HG03520 (cell line): ENCODE measurements around the gene WWC1.

Experiments used
- ATAC-seq: cut with Tn5 transposase; IDR thresholded peaks from one replicate; pipeline ENCODE4 v1.9.1; 2021; ENCODE audit warnings: mild to moderate bottlenecking, moderate library complexity; ENCODE audit not compliant: unreplicated experiment

Gene WWC1

DNA sequence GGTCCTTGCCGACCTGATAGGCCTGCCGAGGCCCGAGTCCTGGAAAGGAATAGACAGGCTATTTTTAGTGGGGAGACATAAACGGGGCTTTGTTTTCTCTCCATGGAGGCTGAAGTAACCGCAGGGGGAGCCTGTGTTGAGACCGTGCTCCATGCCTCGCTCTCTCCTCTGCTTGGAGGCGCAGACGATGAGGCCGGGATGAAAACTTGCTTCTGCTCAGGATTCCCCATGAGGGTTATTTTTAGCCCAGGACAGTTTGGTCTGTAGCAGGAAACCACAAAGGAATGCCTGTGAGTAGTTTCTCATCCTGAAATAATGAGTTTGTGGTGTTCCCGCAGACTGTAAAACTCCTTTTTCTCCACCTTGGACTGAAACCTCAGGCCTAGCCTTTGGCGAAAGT, 112.9 kb downstream of the WWC1 start:
- no peak for ATAC-seq

DNA sequence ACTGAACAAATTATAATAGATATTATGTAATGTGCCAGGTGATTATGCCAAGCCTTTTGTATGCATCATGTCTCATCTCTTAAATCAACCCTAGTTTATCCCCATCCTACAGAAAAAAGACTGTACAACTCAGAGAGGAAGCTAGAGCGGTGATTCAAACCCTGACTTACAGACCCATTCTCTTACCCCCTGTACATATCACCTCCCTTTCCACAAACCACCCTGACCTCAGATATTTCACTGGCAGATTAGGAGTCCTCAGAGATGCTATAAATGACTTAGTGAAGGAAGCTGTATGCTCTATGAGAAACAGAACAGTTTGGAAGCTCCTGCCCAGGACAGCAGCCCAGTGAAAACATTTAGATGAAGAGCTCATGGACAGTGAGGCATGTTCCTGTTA, 115.8 kb downstream of the WWC1 start:
- ATAC-seq: no peak

- no peak for ATAC-seq
Measured at GRCh38 chr5:168408561-168409305, 117.3 kb downstream of the WWC1 start.

GRCh38 chr5:168409591-168410458, 118.4 kb downstream of the WWC1 start:
- ATAC-seq: peak; percentile 55

- no peak for ATAC-seq
Measured at GRCh38 chr5:168411871-168412270, 120.4 kb downstream of the WWC1 start.

DNA sequence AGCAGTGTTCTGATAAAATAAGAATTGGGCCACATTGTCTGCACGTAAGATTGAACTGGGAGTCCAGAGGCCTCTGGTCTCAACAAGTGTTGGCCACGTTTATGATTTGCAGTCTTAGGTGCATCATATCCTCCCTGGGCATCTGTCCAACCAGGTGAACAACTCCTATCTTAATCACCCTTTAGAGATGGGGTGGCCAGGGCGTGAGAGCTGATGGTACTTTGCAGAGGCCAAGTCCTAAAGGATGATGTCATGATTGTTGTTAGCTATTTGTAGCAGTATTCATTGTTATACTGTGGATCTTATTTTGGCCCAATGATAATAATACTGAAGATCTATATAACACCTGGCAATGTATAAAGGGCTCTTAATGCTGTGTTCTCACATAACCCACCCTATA, 121.6 kb downstream of the WWC1 start:
- ATAC-seq: no peak

DNA sequence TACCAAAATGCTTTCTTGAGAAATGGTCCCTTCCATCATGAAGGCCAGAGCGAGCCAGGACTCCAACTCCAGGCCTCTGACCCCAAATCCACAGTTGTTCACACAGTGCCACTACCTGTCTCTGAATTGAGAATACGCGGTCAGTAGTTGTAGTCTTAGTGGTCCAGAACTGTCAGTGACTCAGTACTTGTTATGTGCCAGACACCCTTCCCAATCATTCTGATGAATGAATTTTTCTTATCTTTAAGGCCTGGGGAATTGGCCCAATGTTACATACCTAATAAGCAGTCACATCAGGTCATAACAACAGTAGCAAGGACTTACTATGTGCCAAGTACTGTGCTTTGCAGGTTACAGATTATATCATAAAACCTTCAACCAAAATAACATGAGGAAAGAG, 122.2 kb downstream of the WWC1 start:
- no peak for ATAC-seq

GRCh38 chr5:168415401-168415800, 124.0 kb downstream of the WWC1 start:
- ATAC-seq: no peak

DNA sequence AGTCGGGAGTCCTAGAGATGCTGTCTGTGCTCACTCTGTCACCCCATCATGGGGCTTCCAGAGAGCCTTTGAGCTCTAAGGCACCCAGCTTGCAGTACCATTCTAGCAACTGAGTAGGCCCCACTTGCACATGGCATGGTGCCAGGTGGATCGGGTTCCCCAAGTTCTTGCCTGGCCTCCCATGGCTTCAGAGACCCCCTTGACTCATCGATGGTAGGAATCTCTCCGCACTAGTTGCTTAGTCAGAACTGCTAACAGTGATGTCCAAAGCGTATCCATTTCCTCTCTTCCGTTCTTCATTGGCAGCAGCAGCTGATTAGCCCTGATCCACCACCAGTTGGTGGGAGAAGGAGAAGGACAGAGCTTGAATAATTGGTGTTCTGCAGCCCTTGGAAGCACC, 124.5 kb downstream of the WWC1 start:
- ATAC-seq: no peak

- no peak for ATAC-seq
Measured at GRCh38 chr5:168417731-168418429, 126.4 kb downstream of the WWC1 start.

DNA sequence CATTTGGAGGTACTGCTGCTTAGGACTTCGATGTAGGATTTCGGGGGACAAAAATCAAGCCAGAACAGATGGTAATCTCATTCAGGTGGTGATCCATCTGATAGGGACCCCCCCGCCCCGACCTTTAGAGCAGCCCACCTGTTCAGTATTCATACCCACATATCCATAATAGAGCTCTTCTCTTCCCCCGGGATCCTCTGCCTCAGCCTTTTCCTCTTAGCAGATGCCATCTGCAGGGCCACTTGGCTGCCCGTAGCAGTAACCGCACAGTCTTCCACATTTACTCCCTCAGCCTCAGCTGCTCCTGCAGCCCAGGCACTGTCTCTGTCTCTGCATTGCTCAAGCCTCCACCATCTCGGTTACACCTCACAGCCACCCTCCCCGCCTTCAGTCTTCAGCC, 129.0 kb downstream of the WWC1 start:
- ATAC-seq: no peak

DNA sequence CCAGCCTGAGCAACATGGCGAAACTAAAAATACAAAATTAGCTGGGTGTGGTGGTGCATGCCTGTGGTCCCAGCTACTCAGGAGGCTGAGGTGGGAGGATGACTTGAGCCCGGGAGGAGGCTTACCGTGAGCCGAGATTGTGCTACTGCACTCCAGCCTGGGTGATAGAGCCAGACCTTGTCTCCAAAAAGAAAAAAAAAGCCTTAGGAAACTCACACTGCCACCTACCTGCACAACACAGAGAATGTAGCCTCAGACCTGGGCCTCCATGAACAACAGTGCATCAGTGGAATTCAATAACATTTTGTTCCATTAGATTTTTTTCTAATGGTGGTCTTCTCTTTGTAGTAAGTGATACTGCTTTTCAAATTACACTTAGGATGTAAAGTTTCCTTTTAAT, 131.0 kb downstream of the WWC1 start:
- no peak for ATAC-seq

DNA sequence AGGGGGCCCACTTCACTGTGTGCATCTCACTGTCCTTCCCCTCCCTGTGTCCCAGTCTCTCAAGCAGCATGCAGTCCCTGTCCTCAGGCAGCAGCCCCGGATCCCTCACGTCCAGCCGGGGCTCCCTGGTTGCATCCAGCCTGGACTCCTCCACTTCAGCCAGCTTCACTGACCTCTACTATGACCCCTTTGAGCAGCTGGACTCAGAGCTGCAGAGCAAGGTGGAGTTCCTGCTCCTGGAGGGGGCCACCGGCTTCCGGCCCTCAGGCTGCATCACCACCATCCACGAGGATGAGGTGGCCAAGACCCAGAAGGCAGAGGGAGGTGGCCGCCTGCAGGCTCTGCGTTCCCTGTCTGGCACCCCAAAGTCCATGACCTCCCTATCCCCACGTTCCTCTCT, 132.0 kb downstream of the WWC1 start:
- no peak for ATAC-seq

DNA sequence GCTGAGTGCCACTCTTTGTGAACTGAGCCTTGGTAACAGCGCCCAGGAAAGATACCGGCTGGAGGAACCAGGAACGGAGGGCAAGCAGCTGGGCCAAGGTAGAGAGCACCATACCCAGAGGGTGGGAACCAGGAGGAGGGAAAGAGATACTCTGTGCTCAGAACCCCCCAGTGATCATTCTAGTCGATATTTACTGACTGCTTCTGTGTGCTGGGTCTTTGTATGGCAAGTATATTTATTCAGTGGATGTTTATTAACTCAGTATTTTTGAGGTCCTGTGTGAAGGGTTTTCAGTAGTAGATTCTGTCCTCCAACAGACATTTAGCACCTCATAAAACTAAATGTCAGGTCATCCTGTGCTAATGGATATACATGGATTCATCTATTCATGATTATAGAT, 132.5 kb downstream of the WWC1 start:
- ATAC-seq: no peak

GRCh38 chr5:168424594-168425323, 133.3 kb downstream of the WWC1 start:
- no peak for ATAC-seq

- ATAC-seq: no peak
Measured at GRCh38 chr5:168426007-168426863, 134.8 kb downstream of the WWC1 start.

- ATAC-seq: no peak
Measured at GRCh38 chr5:168426864-168427172, 135.4 kb downstream of the WWC1 start.

DNA sequence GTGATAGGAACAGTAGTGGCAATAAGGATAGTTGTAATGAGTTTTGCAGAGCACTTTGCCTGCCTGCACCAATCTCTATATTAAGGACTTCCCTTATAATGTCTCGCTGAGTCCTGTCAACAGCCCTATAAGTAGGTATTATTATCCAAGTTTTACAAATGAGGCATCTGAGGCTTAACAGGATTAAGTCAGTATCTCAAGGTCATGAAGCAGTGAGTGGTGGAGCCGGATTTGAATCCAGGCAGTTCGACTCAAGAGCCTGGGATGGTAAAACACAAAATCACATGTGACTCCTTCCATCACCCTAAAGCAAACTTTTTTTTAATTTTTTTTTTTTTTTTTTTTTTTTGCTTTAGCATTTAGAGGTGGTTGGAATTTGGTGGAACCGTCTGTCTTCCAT, 135.8 kb downstream of the WWC1 start:
- ATAC-seq: no peak

DNA sequence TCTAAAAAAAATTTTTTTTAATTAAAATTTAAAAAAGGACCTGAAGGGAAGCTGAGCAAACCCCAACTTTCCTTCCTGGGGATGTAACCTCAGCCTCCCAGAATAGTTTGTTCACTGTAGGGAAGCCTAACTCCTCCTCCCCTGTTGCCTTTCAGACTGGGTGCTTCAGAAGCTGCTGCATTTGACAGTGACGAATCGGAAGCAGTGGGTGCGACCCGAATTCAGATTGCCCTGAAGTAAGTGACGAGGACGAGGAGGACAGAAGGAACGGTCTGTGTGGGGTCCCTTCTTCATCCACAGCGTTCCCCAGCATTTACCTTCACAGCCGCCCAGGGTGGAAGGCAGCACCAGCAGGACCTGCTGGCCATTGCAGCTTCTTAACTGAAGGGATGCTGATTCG, 137.1 kb downstream of the WWC1 start:
- no peak for ATAC-seq

DNA sequence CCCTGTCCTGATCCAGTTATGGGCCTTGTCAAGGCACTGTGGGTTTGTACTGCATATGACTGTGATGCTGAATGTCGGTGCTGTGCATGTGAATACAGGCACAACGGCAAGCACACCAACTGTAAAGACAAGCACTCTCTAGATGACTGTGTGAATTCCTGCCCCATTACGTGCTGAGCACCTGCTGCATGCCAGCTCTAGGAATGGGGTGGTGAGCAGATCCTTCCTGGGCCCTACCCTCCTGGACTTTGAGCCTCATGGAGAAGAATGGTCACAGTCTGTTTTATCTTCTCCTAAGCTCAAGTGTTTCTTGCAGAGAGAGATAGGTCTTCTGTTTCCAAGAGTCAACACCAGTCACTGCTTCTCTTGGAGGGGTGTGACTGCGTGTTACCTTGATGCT, 138.9 kb downstream of the WWC1 start:
- ATAC-seq: no peak
